ENCODE results near the gene LNP1. TPM values are rescaled to one million over a fixed set of nuclear protein-coding genes. Genes with fewer than 3 reads are reported as not detected.

Gene LNP1
- total RNA-seq, 1 donor from 2014 or later: 1.9 TPM

- Histone ChIP-seq H3K27me3 (no peaks in the 10 kb centered on the region), H3K4me3 (no peak overlapping the region), H3K27ac (no peak overlapping the region), H3K36me3 (peaks cover 75% of the 10 kb centered on the region), H3K9me3 (no peaks in the 10 kb centered on the region), H3K4me1 (no peaks in the 10 kb centered on the region)
- intact Hi-C loops (cut with DNase I): no loop called here
- ATAC-seq: no peak
- no peak for DNase-seq
- no peak for TF ChIP-seq CTCF (IDR thresholded peaks at IDR 0.05)
Measured at GRCh38 chr3:100368441-100368840, 32.9 kb upstream of the LNP1 start.

- DNase-seq (no peak), ATAC-seq (no peak)
- Histone ChIP-seq H3K4me1 (no peaks in the 10 kb centered on the region), H3K27me3 (no peaks in the 10 kb centered on the region), H3K4me3 (no peak overlapping the region), H3K9me3 (no peaks in the 10 kb centered on the region), H3K27ac (no peak overlapping the region), H3K36me3 (peaks cover 74% of the 10 kb centered on the region)
- intact Hi-C loops (cut with DNase I): no loop called here
- no peak for TF ChIP-seq CTCF (IDR thresholded peaks at IDR 0.05)
Measured at GRCh38 chr3:100370756-100371155, 30.6 kb upstream of the LNP1 start.

- TF ChIP-seq CTCF (IDR thresholded peaks at IDR 0.05): no peak
- no peak overlapping the region for H3K4me3 ChIP-seq
- no peaks in the 10 kb centered on the region for H3K9me3 ChIP-seq
- intact Hi-C loops (cut with DNase I): no loop called here
- H3K27me3 ChIP-seq: no peaks in the 10 kb centered on the region
- H3K27ac ChIP-seq: no peak overlapping the region
- DNase-seq: no peak
- ATAC-seq: no peak
- H3K4me1 ChIP-seq: no peaks in the 10 kb centered on the region
- H3K36me3 ChIP-seq: peaks cover 70% of the 10 kb centered on the region
Measured at GRCh38 chr3:100374521-100374920, 26.8 kb upstream of the LNP1 start.

GRCh38 chr3:100376301-100376700 lies 25.0 kb upstream of the LNP1 start:
- Histone ChIP-seq H3K27me3 (no peaks in the 10 kb centered on the region), H3K36me3 (peaks cover 72% of the 10 kb centered on the region), H3K4me3 (no peak overlapping the region), H3K4me1 (no peaks in the 10 kb centered on the region), H3K27ac (no peak overlapping the region), H3K9me3 (no peaks in the 10 kb centered on the region)
- ATAC-seq (no peak), DNase-seq (no peak)
- no peak for TF ChIP-seq CTCF (IDR thresholded peaks at IDR 0.05)
- intact Hi-C loops (cut with DNase I): no loop called here

GRCh38 chr3:100384733-100385525 lies 16.4 kb upstream of the LNP1 start:
- ATAC-seq (no peak), DNase-seq (no peak)
- no peak for TF ChIP-seq CTCF (IDR thresholded peaks at IDR 0.05)
- H3K4me1 ChIP-seq: no peaks in the 10 kb centered on the region
- no peak overlapping the region for H3K27ac ChIP-seq
- no peaks in the 10 kb centered on the region for H3K9me3 ChIP-seq
- intact Hi-C loops (cut with DNase I): no loop called here
- peaks cover 53% of the 10 kb centered on the region for H3K36me3 ChIP-seq
- H3K27me3 ChIP-seq: no peaks in the 10 kb centered on the region
- no peak overlapping the region for H3K4me3 ChIP-seq
